CD14-positive monocyte (primary cell): Measurements from ENCODE around the gene COLEC11. TPM values are rescaled to one million over a fixed set of nuclear protein-coding genes. Genes with fewer than 3 reads are reported as not detected.

Source experiments
- DNase-seq, 3 donors: peaks; one replicate each; pipeline ENCODE4 v3.0.0-alpha.2; 2011 to 2022
- H2AFZ ChIP-seq: 2 replicates; pipeline ENCODE4 v1.6.0; 2012; ENCODE audit warnings: mild to moderate bottlenecking, low read depth, low read length, inconsistent platforms; ENCODE audit not compliant: insufficient read depth, poor library complexity, severe bottlenecking
- H3K27ac ChIP-seq, 2 donors: 1 replicate in 1 of 2; 2 replicates in 1 of 2; pipeline ENCODE4 v1.5.1; 2012 to 2013; ENCODE audit warnings: low read length in 2 of 2, control low read depth in 1 of 2, inconsistent platforms in 1 of 2, low read depth in 1 of 2, mild to moderate bottlenecking in 1 of 2
- H3K27me3 ChIP-seq, 2 donors: one replicate each; pipeline versions ENCODE4 v1.6.0 to v1.6.1; 2011 to 2013; ENCODE audit warnings: low read length in 2 of 2; ENCODE audit not compliant: control insufficient read depth in 2 of 2, insufficient read depth in 2 of 2
- H3K36me3 ChIP-seq, 2 donors: replicated peaks in 1 of 2; 1 replicate in 1 of 2; 2 replicates in 1 of 2; pipeline versions ENCODE4 v1.5.1 to v1.6.1; 2012 to 2013; ENCODE audit warnings: low read length in 2 of 2, control low read depth in 1 of 2, inconsistent platforms in 1 of 2, mild to moderate bottlenecking in 1 of 2; ENCODE audit not compliant: insufficient read depth in 2 of 2, control insufficient read depth in 1 of 2
- H3K4me1 ChIP-seq, 2 donors: 1 replicate in 1 of 2; 2 replicates in 1 of 2; pipeline versions ENCODE4 v1.5.1 to v1.6.1; 2012 to 2013; ENCODE audit warnings: low read length in 2 of 2, control low read depth in 1 of 2, inconsistent platforms in 1 of 2, mild to moderate bottlenecking in 1 of 2, moderate library complexity in 1 of 2; ENCODE audit not compliant: insufficient read depth in 2 of 2, control insufficient read depth in 1 of 2
- H3K4me2 ChIP-seq: replicated peaks from 2 replicates; pipeline ENCODE3; 2012; ENCODE audit warnings: low read length, moderate library complexity, mild to moderate bottlenecking; ENCODE audit not compliant: poor library complexity, severe bottlenecking; ENCODE audit errors: extremely low read depth
- H3K4me3 ChIP-seq, 3 experiments: fragments of 200-600 bp in 1 of 3; sonication (generic) in 1 of 3; replicated peaks in 1 of 3; 1 replicate in 2 of 3; 2 replicates in 1 of 3; pipeline ENCODE4 v1.5.1; 2011 to 2013; ENCODE audit warnings: low read length in 3 of 3, mild to moderate bottlenecking in 3 of 3, control low read depth in 2 of 3, low read depth in 2 of 3, inconsistent platforms in 1 of 3, moderate library complexity in 1 of 3
- H3K79me2 ChIP-seq: 2 replicates; pipeline ENCODE4 v1.6.0; 2012; ENCODE audit warnings: mild to moderate bottlenecking, control low read depth, inconsistent platforms, low read length, moderate library complexity; ENCODE audit not compliant: insufficient read depth
- H3K9ac ChIP-seq: 2 replicates; pipeline ENCODE4 v1.6.0; 2017; ENCODE audit warnings: low read length, mild to moderate bottlenecking; ENCODE audit not compliant: insufficient read depth, poor library complexity, severe bottlenecking
- H3K9me3 ChIP-seq, 2 donors: replicated peaks in 1 of 2; 1 replicate in 1 of 2; 2 replicates in 1 of 2; pipeline versions ENCODE4 v1.5.1 to v1.6.1; 2012 to 2013; ENCODE audit warnings: low read length in 2 of 2, control low read depth in 1 of 2; ENCODE audit not compliant: control insufficient read depth in 1 of 2, insufficient read depth in 1 of 2
- H4K20me1 ChIP-seq: 2 replicates; pipeline ENCODE4 v1.6.0; 2012; ENCODE audit warnings: mild to moderate bottlenecking, low read length, control low read depth, moderate library complexity; ENCODE audit not compliant: insufficient read depth
- H3K27ac Mint-ChIP-seq, 7 donors: one replicate each; pipeline ENCODE4 v1.8.0; 2020; ENCODE audit warnings: mild to moderate bottlenecking in 7 of 7, mixed read lengths in 7 of 7, moderate library complexity in 6 of 7, inconsistent platforms in 2 of 7
- H3K27me3 Mint-ChIP-seq, 3 donors: one replicate each; pipeline ENCODE4 v1.8.0; 2021 to 2022; ENCODE audit warnings: low read depth in 3 of 3, mild to moderate bottlenecking in 3 of 3, mixed read lengths in 3 of 3, moderate library complexity in 3 of 3, inconsistent platforms in 1 of 3
- H3K36me3 Mint-ChIP-seq, 2 donors: one replicate each; pipeline ENCODE4 v1.8.0; 2020; ENCODE audit warnings: mixed read lengths in 2 of 2, inconsistent platforms in 1 of 2, mild to moderate bottlenecking in 1 of 2
- H3K4me1 Mint-ChIP-seq: one replicate; pipeline ENCODE4 v1.8.0; 2020; ENCODE audit warnings: mild to moderate bottlenecking, mixed read lengths
- H3K4me3 Mint-ChIP-seq, 2 donors: one replicate each; pipeline ENCODE4 v1.8.0; 2020; ENCODE audit warnings: mild to moderate bottlenecking in 2 of 2, mixed read lengths in 2 of 2, moderate library complexity in 1 of 2
- H3K9me3 Mint-ChIP-seq, 7 donors: one replicate each; pipeline ENCODE4 v1.8.0; 2020 to 2022; ENCODE audit warnings: mixed read lengths in 7 of 7, mild to moderate bottlenecking in 6 of 7, moderate library complexity in 6 of 7, inconsistent platforms in 2 of 7
- CTCF ChIP-seq: fragments of 200-600 bp; IDR thresholded peaks from one replicate; pipeline ENCODE4 v1.8.0; 2022; ENCODE audit warnings: antibody characterized with exemption, mild to moderate bottlenecking
- WGBS: methylation state at CpG from one replicate; pipeline ENCODE4 v1.1.5; 2013; ENCODE audit warnings: missing lambda C conversion rate; ENCODE audit not compliant: insufficient coverage; 5-methylcytosine and 5-hydroxymethylcytosine counted together
- intact Hi-C, 2 donors: fragments of 100-400 bp; cut with micrococcal nuclease; formaldehyde crosslinking; loops; one replicate each; pipeline versions ENCODE4 v1.15.0 to v1.15.1; 2023
- polyA plus RNA-seq, 3 donors: library from polyadenylated mRNA; depleted of rRNA in 1 of 3; unstranded in 2 of 3; stranded (reverse) in 1 of 3; fragments of 300-500 nt in 2 of 3; fragments of >200 nt in 1 of 3; fragmentation: Illumina TruSeq in 2 of 3; gene quantifications; 1 replicate in 2 of 3; 2 replicates in 1 of 3; pipeline ENCODE4 v1.2.3, GENCODE V29; 2012 to 2021

Gene COLEC11
- polyA plus RNA-seq, 3 donors = not detected

- peaks cover 3 to 8% (median 5%) of the 10 kb centered on the region in 3 donors for H3K27me3 Mint-ChIP-seq
- Histone ChIP-seq H3K36me3 (no peaks in the 10 kb centered on the region), H3K4me3 (no peak overlapping the region), H3K9ac (no peak overlapping the region), H4K20me1 (no peaks in the 10 kb centered on the region), H3K27me3 (no peaks in the 10 kb centered on the region), H3K4me1 (no peaks in the 10 kb centered on the region), H3K4me2 (no peak overlapping the region), H3K9me3 (no peaks in the 10 kb centered on the region), H2AFZ (no peak overlapping the region), H3K79me2 (no peaks in the 10 kb centered on the region), H3K27ac (no peak overlapping the region)
- whole genome bisulfite sequencing = 92% methylated on average over 2 of the region's 3 CpGs
- no peak for TF ChIP-seq CTCF
- DNase-seq = no peak
- H3K36me3 Mint-ChIP-seq = no peaks in the 10 kb centered on the region
- no peak overlapping the region for H3K4me3 Mint-ChIP-seq
- H3K4me1 Mint-ChIP-seq = no peaks in the 10 kb centered on the region
- no peak overlapping the region for H3K27ac Mint-ChIP-seq
- peaks cover 0 to 6% (median 0%) of the 10 kb centered on the region in 7 donors for H3K9me3 Mint-ChIP-seq
- intact Hi-C loops = no loop called here
These were observed 66.3 kb downstream of the COLEC11 start for GRCh38 chr2:3661149-3661660.

GRCh38 chr2:3662239-3662638 is 67.3 kb downstream of the COLEC11 start:
- DNase-seq = no peak
- H3K79me2 ChIP-seq = no peaks in the 10 kb centered on the region
- H3K27me3 ChIP-seq = no peaks in the 10 kb centered on the region
- no peak for TF ChIP-seq CTCF
- no peak overlapping the region for H3K27ac Mint-ChIP-seq
- H3K4me3 ChIP-seq = no peak overlapping the region
- no peak overlapping the region for H2AFZ ChIP-seq
- peaks cover 3 to 5% (median 4%) of the 10 kb centered on the region in 3 donors for H3K27me3 Mint-ChIP-seq
- intact Hi-C loops = no loop called here
- H3K4me1 Mint-ChIP-seq = no peaks in the 10 kb centered on the region
- no peak overlapping the region for H3K9ac ChIP-seq
- no peaks in the 10 kb centered on the region for H3K9me3 ChIP-seq
- no peaks in the 10 kb centered on the region for H3K4me1 ChIP-seq
- WGBS = 83% methylated on average over 2 of the region's 6 CpGs
- no peak overlapping the region for H3K4me3 Mint-ChIP-seq
- no peaks in the 10 kb centered on the region for H3K36me3 Mint-ChIP-seq
- H3K36me3 ChIP-seq = no peaks in the 10 kb centered on the region
- H3K9me3 Mint-ChIP-seq = peaks cover 0 to 4% (median 0%) of the 10 kb centered on the region in 7 donors
- H3K27ac ChIP-seq = no peak overlapping the region
- H3K4me2 ChIP-seq = no peak overlapping the region
- H4K20me1 ChIP-seq = no peaks in the 10 kb centered on the region
